Activated T-helper 1 cell treated with Interleukin-2 at 50 U/mL for 16 hours (primary cell): ENCODE data around the gene ZMYND11.
"Not testable (repeated sequence)": the region's sequence is repeated elsewhere in the genome, so short reads cannot be mapped to it uniquely, and the experiment has no call there.

ENCODE experiments used
- DNase-seq: peaks from one replicate; pipeline ENCODE4 v3.0.0-alpha.2; 2020; ENCODE audit warnings: low read depth

The ZMYND11 gene

GRCh38 chr10:134247-135131 lies 766 bp upstream of the ZMYND11 start:
- peak; percentile 15 for DNase-seq

DNA sequence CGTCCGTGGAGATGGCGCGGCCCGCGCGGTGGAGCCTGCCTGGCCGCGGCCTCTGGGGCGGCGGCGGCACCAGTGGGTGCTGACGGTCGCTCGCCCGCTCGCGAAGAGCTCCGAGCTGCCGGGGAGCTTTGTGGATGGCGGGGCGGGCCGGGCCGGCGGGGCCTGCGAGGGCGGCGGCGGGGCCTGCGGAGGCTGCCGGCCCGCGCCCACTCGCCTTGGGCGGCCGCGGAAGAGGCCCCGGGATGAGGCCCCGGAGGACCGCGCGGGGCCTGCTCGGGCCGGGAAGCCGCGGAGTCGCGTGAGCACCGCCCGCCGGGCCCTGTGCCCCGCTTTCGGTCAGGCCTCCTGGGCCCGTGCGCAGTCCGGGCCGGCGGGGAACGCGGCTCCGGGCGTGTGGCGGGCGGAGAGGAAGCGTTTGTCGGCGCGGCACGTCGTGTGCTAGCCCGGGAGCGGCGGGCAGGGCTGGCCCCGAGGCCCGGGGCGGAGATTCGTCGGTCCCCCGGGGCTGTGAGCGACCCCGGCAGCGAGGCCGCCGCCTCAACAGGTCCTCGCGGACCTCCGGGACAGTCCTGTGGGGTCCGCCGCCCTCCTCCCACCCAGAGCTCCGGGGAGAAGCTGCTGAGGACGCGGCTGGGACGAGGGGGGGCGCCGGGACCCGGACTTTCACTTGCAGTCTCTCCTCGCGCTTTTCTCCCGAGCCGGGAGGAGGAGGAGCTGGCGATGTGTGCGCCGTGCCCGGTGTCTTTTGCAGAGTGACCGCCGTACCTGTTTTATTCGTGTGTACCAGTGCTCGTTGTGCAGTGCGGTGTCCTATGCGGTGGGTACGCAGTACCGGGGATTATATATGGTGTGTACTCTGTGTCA lies 578 bp downstream of the ZMYND11 start:
- peak; percentile 45 for DNase-seq

DNA sequence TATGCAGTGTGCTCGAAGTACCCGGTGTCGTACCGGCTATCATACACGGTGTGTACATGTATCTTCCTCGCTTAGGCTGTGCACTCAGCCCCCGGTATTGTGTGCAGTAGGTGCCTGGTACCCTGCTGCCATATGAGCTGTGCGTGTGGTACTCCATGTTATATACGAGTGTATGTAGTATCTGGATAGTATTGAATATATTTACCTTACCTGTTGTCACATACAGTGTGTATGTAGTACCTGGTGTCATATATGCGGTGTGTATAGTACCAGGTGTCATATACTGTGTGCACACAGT lies 1.2 kb downstream of the ZMYND11 start:
- no peak for DNase-seq

DNA sequence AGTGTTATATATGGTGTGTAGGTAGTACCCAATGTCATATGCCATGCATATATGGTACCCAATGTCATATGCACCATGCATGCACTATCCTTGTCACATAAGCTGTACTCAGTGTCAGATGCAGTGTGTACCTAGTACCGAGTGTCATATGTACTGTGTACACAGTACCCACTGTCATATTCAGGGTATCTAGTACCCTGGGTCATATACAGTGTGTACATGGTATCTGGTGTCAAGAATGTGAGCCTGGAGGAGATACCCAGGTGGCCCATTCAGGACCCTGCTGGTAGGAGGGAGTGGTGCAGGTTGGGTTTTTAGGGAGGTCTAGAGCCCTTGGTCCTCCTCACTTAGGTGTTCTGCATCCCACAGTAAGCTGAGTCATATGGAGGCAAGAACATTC lies 1.8 kb downstream of the ZMYND11 start:
- DNase-seq = peak; percentile 7

GRCh38 chr10:137606-138005 lies 2.4 kb downstream of the ZMYND11 start:
- DNase-seq = no peak

GRCh38 chr10:142371-142770 lies 7.1 kb downstream of the ZMYND11 start:
- no peak for DNase-seq

- DNase-seq = no peak
These were observed 17.7 kb downstream of the ZMYND11 start for GRCh38 chr10:152915-153314.

DNA sequence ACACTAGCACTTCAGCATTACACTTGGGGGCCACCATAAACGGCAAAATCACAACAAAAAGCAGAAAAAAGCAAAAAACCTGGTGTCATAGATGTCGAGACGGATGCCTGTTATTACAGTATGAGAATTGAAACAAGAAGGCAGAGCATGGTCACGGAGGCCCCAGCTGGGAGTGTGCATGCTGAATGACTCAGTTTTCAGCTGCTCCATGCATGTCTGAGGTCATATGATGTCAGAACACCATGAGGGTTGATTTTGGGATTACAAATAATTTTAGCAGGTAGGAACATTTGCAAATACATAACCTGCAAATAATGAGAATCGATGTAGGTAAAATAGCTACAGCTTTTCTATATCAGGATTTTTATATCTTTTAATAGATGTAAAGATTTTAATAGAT lies 19.1 kb downstream of the ZMYND11 start:
- no peak for DNase-seq

DNA sequence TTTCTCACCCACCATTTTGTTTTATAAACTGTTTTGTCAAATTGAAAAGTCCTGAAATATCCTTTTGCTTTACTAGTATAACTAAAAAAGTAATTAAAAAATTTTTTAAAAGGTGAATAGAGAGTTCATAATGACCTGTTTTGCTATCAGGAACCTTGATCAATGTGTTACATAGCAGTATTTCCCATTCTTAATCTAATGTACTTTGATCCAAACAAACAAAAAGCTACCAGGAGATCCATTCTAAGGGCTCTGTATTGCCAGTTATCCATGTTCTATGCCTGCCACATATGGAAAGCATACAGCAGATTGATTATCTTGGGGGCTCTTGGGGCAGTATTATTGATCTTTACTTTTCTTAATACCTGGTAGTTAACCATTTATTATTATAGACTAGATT lies 32.1 kb downstream of the ZMYND11 start:
- no peak for DNase-seq

GRCh38 chr10:173741-174140 lies 38.5 kb downstream of the ZMYND11 start:
- no peak for DNase-seq

- DNase-seq = no peak
These were observed 41.4 kb downstream of the ZMYND11 start for GRCh38 chr10:176677-177076.

GRCh38 chr10:178208-178607 lies 43.0 kb downstream of the ZMYND11 start:
- DNase-seq = no peak

DNA sequence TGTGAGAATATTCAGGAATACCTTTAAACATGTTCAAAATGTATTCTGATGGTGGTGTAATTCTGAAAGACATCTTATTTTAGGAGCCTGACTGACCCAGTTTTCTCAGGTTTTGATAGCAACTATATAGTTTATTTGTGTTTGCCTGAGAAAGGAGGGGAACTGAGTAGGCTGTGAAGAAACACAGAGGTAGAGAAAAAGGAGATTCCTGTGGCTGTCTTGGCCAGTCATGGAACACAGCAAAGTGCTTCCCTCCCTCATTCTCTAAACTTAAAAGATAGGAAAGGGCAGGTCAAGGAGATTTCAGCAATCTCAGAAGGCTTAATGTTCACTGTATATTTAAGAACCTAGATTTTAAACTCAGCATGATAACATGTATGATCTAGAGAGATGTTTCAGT lies 43.5 kb downstream of the ZMYND11 start:
- no peak for DNase-seq

- DNase-seq = no peak
These were observed 47.4 kb downstream of the ZMYND11 start for GRCh38 chr10:182441-183201.

DNA sequence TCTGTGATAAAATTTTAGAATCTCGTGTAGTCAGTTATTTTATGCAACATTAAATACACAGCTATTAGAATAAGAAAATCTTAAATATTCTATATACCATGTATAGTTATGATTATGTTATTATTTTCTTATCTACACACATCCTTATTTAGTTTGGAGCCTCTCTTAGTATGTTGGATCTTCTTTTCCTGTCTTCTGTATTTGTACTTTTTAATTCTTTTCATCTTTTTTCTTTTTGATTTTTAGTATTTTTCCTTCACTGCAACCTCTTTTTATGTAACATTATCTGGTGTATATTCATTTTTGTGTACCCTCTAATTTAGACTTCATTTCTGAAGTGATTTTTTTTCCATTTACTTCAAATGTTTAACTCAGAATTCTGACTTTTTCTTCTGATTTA lies 48.9 kb downstream of the ZMYND11 start:
- no peak for DNase-seq

- no peak for DNase-seq
These were observed 49.7 kb downstream of the ZMYND11 start for GRCh38 chr10:184911-185310.

- DNase-seq = not testable (repeated sequence)
These were observed 50.3 kb downstream of the ZMYND11 start for GRCh38 chr10:185571-185970.

DNA sequence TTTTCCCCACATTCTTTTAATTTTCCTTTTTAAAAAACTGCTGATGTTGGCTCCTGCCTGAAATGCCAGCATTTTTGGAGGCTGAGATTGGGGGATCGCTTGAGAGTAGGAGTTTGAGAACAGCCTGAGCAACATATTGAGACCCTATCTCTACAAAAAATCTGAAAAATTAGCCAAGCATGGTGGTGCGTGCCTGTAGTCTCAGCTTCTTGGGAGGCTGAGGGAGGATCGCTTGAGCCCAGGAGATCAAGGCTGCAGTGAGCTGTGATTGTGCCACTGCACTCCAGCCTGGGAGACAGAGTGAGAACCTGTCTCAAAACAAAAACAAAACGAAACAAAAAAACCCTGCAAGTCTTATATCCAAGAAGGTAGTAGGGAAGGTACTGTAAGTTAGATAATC lies 51.7 kb downstream of the ZMYND11 start:
- no peak for DNase-seq

DNA sequence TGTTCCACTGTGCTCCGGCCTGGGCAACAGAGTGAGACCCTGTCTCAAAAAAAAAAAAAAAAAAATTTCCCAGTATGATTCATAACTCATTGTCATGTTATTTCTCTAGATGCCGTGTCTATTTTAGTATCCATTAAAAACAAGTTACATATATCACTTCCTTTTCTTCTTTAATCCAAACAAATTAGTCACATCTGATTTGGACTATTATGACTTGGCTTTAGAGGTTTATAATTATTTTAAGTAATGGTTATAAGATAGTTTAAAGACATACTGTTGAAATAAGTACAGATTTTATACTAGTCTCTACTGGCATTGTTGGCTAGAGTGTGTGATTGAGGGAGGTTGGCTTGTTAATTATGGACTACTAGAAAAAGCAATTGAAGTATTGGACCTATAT lies 53.3 kb downstream of the ZMYND11 start:
- no peak for DNase-seq

GRCh38 chr10:190216-190615 lies 55.0 kb downstream of the ZMYND11 start:
- DNase-seq = no peak

- DNase-seq = no peak
These were observed 56.7 kb downstream of the ZMYND11 start for GRCh38 chr10:191703-192518.

DNA sequence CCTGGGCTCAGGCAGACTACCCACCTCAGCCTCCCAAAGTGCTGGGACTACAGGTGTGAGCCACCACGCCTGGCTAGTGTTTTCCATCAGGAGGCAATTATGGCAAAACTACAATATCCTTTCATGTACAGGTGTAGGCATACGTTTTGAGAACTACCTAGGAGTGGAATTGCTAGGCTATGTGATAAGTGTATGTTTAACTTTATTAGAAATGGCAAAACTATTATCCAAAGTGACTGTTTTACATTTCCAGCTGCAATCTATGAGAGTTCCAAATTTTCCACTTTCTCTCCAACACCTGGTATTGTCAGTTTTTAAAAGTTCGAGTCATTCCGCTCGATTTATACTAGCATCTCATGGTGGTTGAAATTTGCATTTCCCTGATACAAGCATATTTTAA lies 59.0 kb downstream of the ZMYND11 start:
- no peak for DNase-seq
